Amygdala (tissue), 56 donors: ENCODE results near the gene LDLRAD4.
A peak's percentile ranks its signal among the peaks of the same experiment; 100 is the strongest.
"Not testable (repeated sequence)": the region's sequence is repeated elsewhere in the genome, so short reads cannot be mapped to it uniquely, and the experiment has no call there.

Source experiments
- DNase-seq, 56 donors: peaks; one replicate each; lab custom pipeline; 2025; lab: John Stamatoyannopoulos, UW

The LDLRAD4 gene

GRCh38 chr18:13589316-13589715, 370.8 kb downstream of the LDLRAD4 start:
- no peak for DNase-seq

DNA sequence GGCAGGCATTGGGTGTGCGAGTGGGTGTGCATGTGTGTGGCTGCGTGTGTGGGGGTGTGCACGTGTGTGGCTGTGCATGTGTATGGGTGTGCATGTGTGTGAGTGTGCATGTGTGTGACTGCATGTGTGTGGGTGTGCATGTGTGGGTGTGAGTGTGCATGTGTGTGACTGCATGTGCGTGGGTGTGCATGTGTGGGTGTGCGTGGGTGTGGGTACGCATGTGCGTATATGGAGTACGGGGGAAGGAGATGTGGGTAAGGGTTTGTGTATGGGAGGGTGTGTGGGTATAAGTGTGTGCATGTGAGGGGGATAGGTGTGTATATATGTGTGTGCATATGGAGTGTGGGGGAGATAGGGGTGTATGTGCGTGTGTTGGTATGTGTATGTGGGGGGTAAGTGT, 371.4 kb downstream of the LDLRAD4 start:
- DNase-seq, result no peak

DNA sequence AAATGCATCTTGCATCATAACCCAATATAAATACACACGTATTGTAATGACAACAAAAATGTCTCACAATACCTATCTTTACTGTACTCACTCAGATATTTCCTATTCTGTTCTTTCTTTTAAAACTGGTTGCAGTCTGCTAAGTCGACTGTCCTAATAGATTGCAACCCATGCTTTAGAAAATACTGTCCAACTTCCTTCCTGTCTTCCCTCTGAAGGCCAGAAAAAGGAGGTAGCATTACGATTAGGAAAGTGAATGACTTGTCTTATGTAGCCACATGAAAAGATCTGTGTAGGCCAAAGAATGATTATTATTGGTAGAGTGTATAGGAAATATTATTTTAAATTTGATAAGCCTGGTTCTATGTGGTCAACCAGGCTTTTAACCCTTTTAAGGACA, 373.7 kb downstream of the LDLRAD4 start:
- DNase-seq, result no peak

DNA sequence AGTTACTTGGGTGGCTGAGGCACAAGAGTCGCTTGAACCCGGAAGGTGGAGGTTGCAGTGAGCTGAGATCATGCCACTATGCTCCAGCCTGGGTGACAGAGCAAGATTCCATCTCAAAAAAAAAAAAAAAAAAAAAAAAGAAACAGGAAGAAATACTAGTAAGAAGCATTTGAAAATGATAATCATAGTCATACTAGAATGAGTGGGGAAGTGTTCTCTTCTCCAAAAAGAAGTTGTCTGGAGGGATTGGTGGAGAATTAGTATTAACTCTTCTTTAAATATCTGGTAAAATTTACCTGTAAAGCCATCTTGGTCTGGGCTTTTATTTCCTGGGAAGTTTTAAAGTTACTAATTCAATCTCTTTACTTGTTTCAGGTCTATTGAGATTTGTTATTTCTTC, 376.0 kb downstream of the LDLRAD4 start:
- DNase-seq, result no peak

GRCh38 chr18:13597068-13597467, 378.5 kb downstream of the LDLRAD4 start:
- no peak for DNase-seq

- no peak for DNase-seq
These were observed 380.0 kb downstream of the LDLRAD4 start for GRCh38 chr18:13598591-13598990.

- no peak for DNase-seq
These were observed 380.5 kb downstream of the LDLRAD4 start for GRCh38 chr18:13599031-13599430.

DNA sequence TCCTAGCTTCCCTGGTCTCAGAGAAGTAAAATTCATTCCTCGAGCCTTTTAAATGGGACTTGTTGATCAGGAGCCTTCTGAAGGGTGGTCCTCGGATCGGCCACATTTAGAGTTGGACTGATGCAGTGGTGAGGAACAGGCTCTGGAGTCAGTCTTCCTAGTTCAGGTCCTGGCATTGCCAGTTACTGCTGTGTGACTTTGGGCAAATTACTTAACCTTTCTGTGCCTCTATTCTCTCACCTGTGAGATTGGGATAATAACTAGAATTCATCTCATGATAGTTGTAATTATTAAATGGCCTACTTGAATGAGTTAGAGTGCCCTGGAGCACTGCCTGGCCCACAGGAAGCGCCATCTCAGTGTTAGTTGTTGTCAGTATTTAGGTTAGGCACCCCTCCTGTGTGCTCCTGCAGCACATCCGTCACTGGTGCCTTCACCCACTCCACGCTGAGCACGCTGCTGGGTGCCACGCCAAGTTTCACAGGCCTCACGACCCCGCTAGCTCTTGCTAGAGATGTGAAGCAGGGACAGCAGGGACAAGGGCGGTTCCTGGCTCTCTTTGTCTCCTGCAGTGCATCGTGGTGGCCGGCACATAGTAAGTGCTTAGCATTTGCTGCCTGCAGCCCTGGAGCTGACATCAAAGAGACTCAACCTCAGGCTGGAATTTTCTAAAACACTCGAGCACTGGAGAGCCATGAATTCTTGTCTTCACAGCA, 384.9 kb downstream of the LDLRAD4 start:
- no peak for DNase-seq

GRCh38 chr18:13604786-13605185, 386.2 kb downstream of the LDLRAD4 start:
- DNase-seq, result peak in 1 of 56 donors; percentile 31

- DNase-seq, result no peak
These were observed 386.9 kb downstream of the LDLRAD4 start for GRCh38 chr18:13605477-13605876.

DNA sequence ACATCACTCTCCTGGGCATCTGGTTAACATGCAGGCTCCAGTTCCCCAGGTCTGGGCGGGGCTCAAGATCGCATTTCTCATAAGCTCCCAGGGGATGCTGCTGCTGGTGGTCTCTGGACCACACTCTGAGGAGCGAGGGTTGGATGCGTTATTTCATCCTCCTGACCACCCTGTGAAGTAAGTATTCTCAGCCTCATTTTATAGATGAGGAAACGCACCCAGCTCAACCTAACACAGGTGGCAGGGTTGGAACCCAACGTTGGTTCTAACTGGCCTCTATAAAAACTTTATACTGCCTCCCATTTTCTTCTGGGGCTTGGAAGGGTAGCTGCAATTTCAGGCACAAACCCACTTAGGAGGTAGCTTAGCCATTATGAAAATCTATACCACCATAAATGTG, 387.3 kb downstream of the LDLRAD4 start:
- no peak for DNase-seq

GRCh38 chr18:13606604-13607254, 388.2 kb downstream of the LDLRAD4 start:
- DNase-seq, result no peak

DNA sequence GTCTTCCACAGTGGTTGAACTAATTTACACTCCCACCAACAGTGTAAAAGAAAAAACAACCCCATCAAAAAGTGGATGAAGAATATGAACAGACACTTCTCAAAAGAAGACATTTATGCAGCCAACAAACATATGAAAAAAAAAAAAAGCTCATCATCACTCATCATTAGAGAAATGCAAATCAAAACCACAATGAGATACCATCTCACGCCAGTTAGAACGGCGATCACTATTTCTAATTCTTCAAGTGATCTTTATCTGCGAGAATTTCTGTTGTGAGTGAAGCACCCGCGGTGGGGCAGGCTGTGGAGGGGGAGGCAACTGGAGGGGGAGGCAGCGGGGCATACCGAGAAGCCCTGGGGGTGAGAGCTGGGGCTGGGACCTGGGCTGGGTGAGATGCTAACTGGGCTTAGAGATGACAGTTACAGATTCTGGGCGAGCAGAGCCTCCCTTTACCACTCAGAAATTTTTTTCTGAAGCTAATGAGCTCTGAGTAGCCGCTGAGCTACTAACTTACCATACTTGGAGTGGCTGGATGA, 389.5 kb downstream of the LDLRAD4 start:
- DNase-seq, result not testable (repeated sequence)

DNA sequence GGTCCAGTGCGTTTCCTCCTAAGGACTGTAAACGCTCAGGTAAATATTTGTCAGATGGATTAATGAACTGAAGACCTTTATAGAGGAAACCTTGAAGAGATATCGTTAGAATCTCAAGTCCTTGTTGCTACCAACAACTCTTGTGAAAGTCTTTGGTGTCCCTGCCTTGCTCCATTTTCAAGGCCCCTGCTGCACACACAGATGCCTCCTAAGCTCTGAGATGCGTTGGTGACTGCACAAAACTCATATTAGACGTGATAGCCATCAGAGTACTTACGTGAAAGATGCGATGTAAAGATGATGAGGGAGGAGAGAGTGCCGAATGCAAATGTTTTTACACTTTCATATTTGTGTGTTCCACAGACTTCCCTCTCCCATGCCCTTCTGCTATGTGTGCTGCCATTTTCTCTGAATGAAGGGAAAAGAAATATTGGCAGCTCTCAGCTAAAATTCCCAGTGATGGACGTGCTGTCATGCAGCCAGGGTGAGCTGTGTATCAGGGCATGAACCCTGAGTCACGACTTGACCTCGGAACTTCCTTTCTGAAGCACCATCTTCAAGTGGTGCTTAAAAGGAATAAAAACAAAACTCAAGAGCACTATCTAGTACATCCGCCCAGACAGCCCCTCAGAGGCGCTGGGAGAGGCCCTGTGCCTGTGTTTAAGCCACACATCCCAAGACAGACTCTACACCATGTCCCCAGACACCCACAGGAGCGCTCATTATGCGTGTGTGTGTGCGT, 390.4 kb downstream of the LDLRAD4 start:
- DNase-seq, result no peak

GRCh38 chr18:13610555-13611141, 392.1 kb downstream of the LDLRAD4 start:
- peak in 2 of 56 donors; percentile 30 to 31 for DNase-seq

DNA sequence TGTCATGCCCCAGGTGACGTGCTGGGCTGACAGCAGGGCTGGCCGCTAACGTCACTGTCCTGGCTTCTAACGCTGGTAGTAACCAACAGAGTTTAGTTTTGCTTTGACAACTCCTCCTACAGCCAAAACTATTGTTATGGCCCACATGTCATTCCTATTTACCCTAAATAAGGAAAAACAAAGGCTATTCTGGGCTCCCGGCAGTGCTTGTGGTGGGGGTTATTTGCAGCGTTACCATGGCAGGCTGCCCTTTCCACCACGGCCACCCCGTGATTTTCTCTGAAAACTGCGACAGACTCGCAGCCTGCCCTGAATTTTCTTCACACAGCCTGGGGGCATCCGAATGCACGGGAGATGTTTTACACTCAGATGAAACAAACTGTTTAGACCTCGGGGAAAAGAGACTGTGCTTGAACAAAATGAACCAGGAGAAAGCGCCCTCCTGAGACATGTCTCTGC, 392.6 kb downstream of the LDLRAD4 start:
- DNase-seq, result peak in 43 of 56 donors; percentile 38 to 89 (median 69)

- peak in 44 of 56 donors; percentile 22 to 80 (median 60) for DNase-seq
These were observed 393.1 kb downstream of the LDLRAD4 start for GRCh38 chr18:13611601-13612195.

GRCh38 chr18:13612196-13612997, 393.8 kb downstream of the LDLRAD4 start:
- peak in 44 of 56 donors; percentile 27 to 85 (median 70) for DNase-seq

- no peak for DNase-seq
These were observed 394.5 kb downstream of the LDLRAD4 start for GRCh38 chr18:13613099-13613498.
